Motor neuron (in vitro differentiated cells): Measurements from ENCODE around the gene ADAMTSL2. TPM values are rescaled to one million over a fixed set of nuclear protein-coding genes. Genes with fewer than 3 reads are reported as not detected.

Experiments
- ATAC-seq, 8 experiments: fragments of 200-7000 bp; cut with Tn5 transposase; replicated peaks in 6 of 8; 2 replicates each; pipeline ENCODE4 v1.8.0; 2021; ENCODE audit warnings: mild to moderate bottlenecking in 8 of 8, moderate library complexity in 8 of 8
- H3K27ac ChIP-seq, 2 donors: fragments of 250-450 bp; sonication (Bioruptor Pico); 2 replicates each; pipeline ENCODE4 v1.9.0; 2021; ENCODE audit warnings: antibody characterized with exemption in 2 of 2, mild to moderate bottlenecking in 2 of 2, moderate library complexity in 1 of 2
- H3K4me1 ChIP-seq, 2 donors: fragments of 250-450 bp; sonication (Bioruptor Pico); replicated peaks in 1 of 2; 2 replicates each; pipeline ENCODE4 v1.6.1; 2021; ENCODE audit warnings: antibody characterized with exemption in 2 of 2, mild to moderate bottlenecking in 2 of 2, moderate library complexity in 1 of 2
- H3K4me3 ChIP-seq, 5 donors: fragments of 250-450 bp; sonication (Bioruptor Pico); 2 replicates each; pipeline ENCODE4 v1.9.0; 2021; ENCODE audit warnings: antibody characterized with exemption in 5 of 5, mild to moderate bottlenecking in 5 of 5, moderate library complexity in 4 of 5
- WGBS, 10 experiments: fragments of 450-650 bp; shearing (Covaris generic); methylation state at CpG; one replicate each; pipeline ENCODE4 v1.0.0; 2022; 5-methylcytosine and 5-hydroxymethylcytosine counted together
- in situ Hi-C, 9 experiments: fragments of 400-800 bp; cut with MboI; loops; one replicate each; pipeline ENCODE4 v1.15.0; 2021; ENCODE audit warnings: low sequenced_read_pairs in 9 of 9, low pct_unique_long_range_greater_than_20kb in 2 of 9; ENCODE audit not compliant: unreplicated experiment in 9 of 9
- total RNA-seq, 8 experiments: library from RNA; unstranded; fragments of 300-600 nt; gene quantifications; 2 replicates each; pipeline versions ENCODE4 v1.2.3 to v1.2.4, GENCODE V29; 2022

ADAMTSL2 gene
- total RNA-seq, 8 experiments from 2014 or later: 0.10 to 0.93 (median 0.32) TPM; not detected in 1

GRCh38 chr9:133608382-133608781 lies 73.9 kb downstream of the ADAMTSL2 start:
- ATAC-seq: no peak
- WGBS, 10 experiments: 25 to 100% (median 69%) methylated on average over 1 to 4 of the region's 7 CpGs; no CpG with 5 or more reads in 4 of the 10 experiments
- H3K27ac ChIP-seq: no peak overlapping the region
- H3K4me3 ChIP-seq: no peak overlapping the region
- H3K4me1 ChIP-seq: peaks cover 21 to 26% of the 10 kb centered on the region in 2 donors
- in situ Hi-C loops: no loop called here

DNA sequence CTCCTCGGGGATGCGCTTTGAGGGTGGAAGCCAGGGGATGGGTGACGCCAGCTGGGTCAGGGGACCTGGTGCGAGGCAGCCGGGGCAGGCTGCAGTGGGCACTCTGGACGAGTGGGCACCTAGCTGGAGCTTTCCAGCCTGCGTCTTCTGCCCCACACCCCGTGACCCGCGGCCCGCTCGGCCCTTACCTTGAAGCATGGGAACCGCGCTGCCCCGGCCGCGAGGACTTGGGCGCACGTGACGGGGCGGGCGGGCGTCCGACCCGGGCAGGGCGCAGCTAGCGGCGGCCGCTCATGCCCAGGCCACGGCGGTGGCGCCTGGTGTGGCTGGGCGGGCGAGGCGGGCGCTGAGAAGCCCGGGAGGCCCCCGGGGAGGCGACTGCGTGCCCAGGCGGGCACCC lies 74.4 kb downstream of the ADAMTSL2 start:
- 0% methylated on average over 2 of the region's 41 CpGs; no CpG with 5 or more reads in 9 of the 10 experiments for WGBS, 10 experiments
- Histone ChIP-seq H3K4me1 (peaks cover 27 to 31% of the 10 kb centered on the region in 2 donors), H3K27ac (no peak overlapping the region), H3K4me3 (peak overlapping the region; percentile 25 to 43 (median 28))
- in situ Hi-C loops: no loop called here
- ATAC-seq: peak in 5 of 8 experiments; percentile 58 to 63 (median 59)

- H3K27ac ChIP-seq: no peak within 1 kb of the TSS
- in situ Hi-C loops: no loop called here
- H3K4me3 ChIP-seq: peak within 1 kb of the TSS; percentile 25 to 43 (median 28)
- peak; percentile 76 to 91 (median 77) for ATAC-seq
- 27 to 80% (median 40%) methylated on average over 1 to 9 of the region's 61 CpGs; no CpG with 5 or more reads in 5 of the 10 experiments for WGBS, 10 experiments
- peaks cover 30 to 36% of the 10 kb centered on the region in 2 donors for H3K4me1 ChIP-seq
Observed at GRCh38 chr9:133609311-133610098, 75.0 kb downstream of the ADAMTSL2 start, which contains the start of gene FAM163B. TSS of gene FAM163B (minus strand) at chr9:133609389. CDS start at chr9:133580223, 29,166 bp downstream.

- H3K27ac ChIP-seq: no peak overlapping the region
- ATAC-seq: peak in 4 of 8 experiments; percentile 10 to 37 (median 22)
- in situ Hi-C loops: no loop called here
Observed at GRCh38 chr9:133610845-133611244, 76.3 kb downstream of the ADAMTSL2 start.

DNA sequence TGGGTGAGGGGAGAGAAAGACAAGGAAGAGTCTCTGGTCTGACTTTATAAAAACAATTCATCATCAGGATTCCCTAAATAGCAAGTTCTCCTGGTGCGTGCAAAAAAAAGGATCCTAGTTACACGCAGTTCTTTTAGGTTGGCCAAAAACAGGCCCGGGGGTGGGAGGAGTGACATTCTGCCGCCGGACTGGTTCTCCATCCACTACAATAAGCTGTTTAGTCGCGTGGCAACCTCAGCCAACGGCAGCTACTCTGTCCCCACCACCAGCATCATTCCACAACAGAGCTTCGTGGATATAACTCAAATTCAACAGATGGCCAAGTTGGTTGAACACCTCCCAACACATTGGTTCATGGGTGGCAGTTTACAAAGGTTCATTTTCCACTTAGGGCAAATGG lies 77.5 kb downstream of the ADAMTSL2 start:
- H3K27ac ChIP-seq: no peak overlapping the region
- H3K4me3 ChIP-seq: no peak overlapping the region
- in situ Hi-C loops: no loop called here
- ATAC-seq: no peak
- WGBS, 10 experiments: 20 to 92% (median 68%) methylated on average over 1 to 9 of the region's 9 CpGs; no CpG with 5 or more reads in 2 of the 10 experiments
- peaks cover 27 to 28% of the 10 kb centered on the region in 2 donors for H3K4me1 ChIP-seq

More at GRCh38 chr9:133610845-133611244, 76.3 kb downstream of the ADAMTSL2 start:
- Histone ChIP-seq H3K4me3 (no peak overlapping the region), H3K4me1 (peaks cover 30 to 36% of the 10 kb centered on the region in 2 donors)
- WGBS, 10 experiments: 49 to 78% (median 63%) methylated on average over 2 to 5 of the region's 5 CpGs; no CpG with 5 or more reads in 2 of the 10 experiments

GRCh38 chr9:133612816-133613215 lies 78.3 kb downstream of the ADAMTSL2 start:
- in situ Hi-C loops: no loop called here
- Histone ChIP-seq H3K4me3 (no peak overlapping the region), H3K27ac (no peak overlapping the region), H3K4me1 (peaks cover 27 to 28% of the 10 kb centered on the region in 2 donors)
- ATAC-seq: no peak
- WGBS, 10 experiments: 19 to 95% (median 69%) methylated on average over 1 to 5 of the region's 8 CpGs; no CpG with 5 or more reads in 5 of the 10 experiments

GRCh38 chr9:133613432-133613831 lies 78.9 kb downstream of the ADAMTSL2 start:
- no peak overlapping the region for H3K27ac ChIP-seq
- peaks cover 27 to 28% of the 10 kb centered on the region in 2 donors for H3K4me1 ChIP-seq
- H3K4me3 ChIP-seq: no peak overlapping the region
- in situ Hi-C loops: no loop called here
- 49 to 75% (median 61%) methylated on average over 2 to 12 of the region's 16 CpGs; no CpG with 5 or more reads in 2 of the 10 experiments for WGBS, 10 experiments
- ATAC-seq: peak in 1 of 8 experiments; percentile 18

- ATAC-seq: peak in 5 of 8 experiments; percentile 11 to 28 (median 25)
- no peak overlapping the region for H3K4me3 ChIP-seq
- in situ Hi-C loops: no loop called here
- H3K27ac ChIP-seq: no peak overlapping the region
- 0 to 88% (median 40%) methylated on average over 1 to 10 of the region's 10 CpGs; no CpG with 5 or more reads in 1 of the 10 experiments for WGBS, 10 experiments
- peaks cover 27 to 28% of the 10 kb centered on the region in 2 donors for H3K4me1 ChIP-seq
Observed at GRCh38 chr9:133614056-133614455, 79.6 kb downstream of the ADAMTSL2 start.

- no peak for ATAC-seq
- 0 to 73% (median 47%) methylated on average over 1 to 3 of the region's 5 CpGs; no CpG with 5 or more reads in 4 of the 10 experiments for WGBS, 10 experiments
- Histone ChIP-seq H3K4me3 (no peak overlapping the region), H3K4me1 (peaks cover 27 to 28% of the 10 kb centered on the region in 2 donors), H3K27ac (no peak overlapping the region)
- in situ Hi-C loops: no loop called here
Observed at GRCh38 chr9:133614678-133615077, 80.2 kb downstream of the ADAMTSL2 start.

DNA sequence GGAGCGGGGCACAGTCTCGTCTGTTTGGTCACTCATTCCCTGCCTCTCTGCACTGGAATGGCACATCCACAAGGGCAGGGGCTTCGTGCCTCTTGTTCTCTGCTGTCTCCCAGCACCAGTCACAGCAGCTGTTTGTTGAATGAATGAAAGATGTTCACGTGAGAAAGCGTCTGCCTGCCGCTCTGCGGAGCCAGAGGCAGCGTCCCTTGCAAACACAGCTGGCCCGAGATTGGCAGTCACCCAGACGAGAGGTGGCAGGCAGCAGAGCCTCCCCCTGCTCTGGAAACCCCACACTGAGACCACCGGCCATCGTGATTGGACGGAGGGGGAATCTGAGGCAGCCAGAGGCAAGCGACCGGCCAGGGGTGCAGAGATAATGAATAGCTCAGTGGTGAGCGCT lies 80.7 kb downstream of the ADAMTSL2 start:
- WGBS, 10 experiments: 0 to 80% (median 52%) methylated on average over 1 to 8 of the region's 16 CpGs; no CpG with 5 or more reads in 4 of the 10 experiments
- Histone ChIP-seq H3K4me1 (peaks cover 23 to 28% of the 10 kb centered on the region in 2 donors), H3K27ac (no peak overlapping the region), H3K4me3 (no peak overlapping the region)
- in situ Hi-C loops: no loop called here
- no peak for ATAC-seq

DNA sequence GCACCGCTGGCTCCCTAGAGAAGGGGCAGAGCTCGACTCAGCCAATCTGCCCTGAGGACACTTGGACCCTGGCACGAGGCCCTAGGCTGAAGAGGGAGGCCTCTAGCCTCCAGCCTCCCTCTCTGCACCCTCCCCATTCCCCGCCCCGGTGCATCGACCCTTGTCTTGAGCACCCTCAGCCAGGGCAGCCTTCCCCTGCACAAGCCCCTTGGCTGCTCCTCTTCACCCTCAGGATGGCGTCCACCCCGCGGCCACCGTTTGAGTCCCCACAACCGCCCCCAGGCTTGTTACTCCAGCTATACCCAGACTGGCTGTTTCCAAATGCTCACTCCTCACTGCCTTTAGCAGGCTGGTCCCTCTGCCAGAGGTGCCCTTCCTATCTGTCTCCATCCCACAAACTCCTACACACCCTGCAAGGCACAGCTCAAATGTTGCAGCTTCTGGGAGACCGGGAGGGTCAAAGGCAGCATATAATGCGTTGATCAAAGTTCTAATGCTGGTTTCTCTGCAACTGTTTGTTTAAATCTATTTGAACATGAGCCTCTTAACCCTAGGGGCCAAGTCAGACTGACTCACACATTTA lies 81.2 kb downstream of the ADAMTSL2 start:
- Histone ChIP-seq H3K4me1 (peaks cover 18 to 24% of the 10 kb centered on the region in 2 donors), H3K4me3 (no peak overlapping the region), H3K27ac (no peak overlapping the region)
- no peak for ATAC-seq
- in situ Hi-C loops: no loop called here
- 50 to 100% (median 92%) methylated on average over 1 to 2 of the region's 13 CpGs; no CpG with 5 or more reads in 6 of the 10 experiments for WGBS, 10 experiments

DNA sequence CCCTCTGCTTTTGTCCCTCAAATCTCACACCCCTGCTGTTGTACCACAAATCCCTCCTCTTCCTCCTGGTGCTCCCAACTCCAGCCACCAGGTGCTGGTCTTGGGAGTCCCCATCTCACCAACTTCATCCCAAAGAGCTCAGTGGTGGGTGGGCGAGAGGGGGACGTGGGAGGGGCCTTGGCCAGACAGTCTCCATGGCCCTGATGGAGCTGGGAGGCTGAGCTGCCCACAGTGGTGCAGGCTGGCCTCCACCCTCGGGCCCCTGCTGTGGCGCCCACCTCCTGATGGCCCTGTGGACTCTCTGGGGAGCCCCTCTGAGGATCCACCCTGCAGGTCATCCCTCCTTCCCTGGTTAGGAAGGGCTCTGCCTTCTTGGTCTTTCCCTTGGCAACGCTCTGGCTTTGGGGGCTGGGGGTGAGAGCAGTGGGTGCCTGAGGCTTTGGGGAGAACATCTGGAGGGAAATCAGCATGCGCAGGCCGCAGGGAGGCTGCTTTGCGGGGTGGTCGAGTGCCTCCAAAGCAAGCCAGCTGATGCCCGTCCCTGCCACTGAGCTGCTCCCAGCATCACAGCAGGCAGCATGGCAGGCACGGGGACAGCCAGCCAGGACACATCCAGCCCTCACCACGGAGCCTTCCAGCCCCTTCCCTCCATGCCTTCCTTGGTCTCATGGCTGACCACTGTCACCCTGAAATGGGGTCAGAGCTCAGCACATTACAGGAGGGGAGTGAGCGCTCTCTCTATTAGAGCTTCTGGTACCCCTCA lies 82.3 kb downstream of the ADAMTSL2 start:
- Histone ChIP-seq H3K4me3 (no peak overlapping the region), H3K27ac (no peak overlapping the region), H3K4me1 (peaks cover 11 to 17% of the 10 kb centered on the region in 2 donors)
- WGBS, 10 experiments: 90 to 100% methylated on average over 2 of the region's 13 CpGs; no CpG with 5 or more reads in 8 of the 10 experiments
- no peak for ATAC-seq
- in situ Hi-C loops: no loop called here
